Panc1 (cell line): ENCODE measurements around the gene GRIP1. TPM values are rescaled to one million over a fixed set of nuclear protein-coding genes. Genes with fewer than 3 reads are reported as not detected.

ENCODE experiments used
- ATAC-seq: fragments of 200-7000 bp; cut with Tn5 transposase; 2 replicates; pipeline ENCODE4 v1.9.1; 2020; ENCODE audit warnings: mild to moderate bottlenecking, moderate library complexity
- BruUV-seq: library from RNA; stranded (reverse); fragments of 400-500 nt; replicated peaks from 2 replicates; lab custom pipeline; 2021; lab: Mats Ljungman, UMichigan
- CTCF ChIA-PET: fragments of 300-600 bp; sonication (Branson Sonifier 250); formaldehyde crosslinking; loops from one replicate; lab custom pipeline; 2022; ENCODE audit warnings: antibody characterized with exemption; lab: Charles Lee
- POLR2A ChIA-PET: fragments of 300-600 bp; sonication (Branson Sonifier 250); formaldehyde crosslinking; loops from one replicate; lab custom pipeline; 2022; ENCODE audit warnings: antibody characterized with exemption; lab: Charles Lee
- DNase-seq: peaks from one replicate; pipeline ENCODE4 v3.0.0-alpha.2; 2010; ENCODE audit warnings: low read depth, low spot score
- H3K27ac ChIP-seq: 2 replicates; pipeline ENCODE4 v1.5.1; 2011; ENCODE audit warnings: mild to moderate bottlenecking, low read length, inconsistent platforms
- H3K27me3 ChIP-seq: fragments of 200-500 bp; sonication (Bioruptor generic); 2 replicates; pipeline ENCODE4 v1.6.0; 2014; ENCODE audit warnings: low read length, inconsistent platforms; ENCODE audit not compliant: control insufficient read depth, insufficient read depth
- H3K36me3 ChIP-seq: fragments of 200-500 bp; sonication (Bioruptor generic); 2 replicates; pipeline ENCODE4 v1.5.1; 2014; ENCODE audit warnings: inconsistent platforms, mild to moderate bottlenecking, low read length, moderate library complexity; ENCODE audit not compliant: control insufficient read depth, insufficient read depth
- H3K4me1 ChIP-seq: 2 replicates; pipeline ENCODE4 v1.5.1; 2011; ENCODE audit warnings: inconsistent platforms, mild to moderate bottlenecking, low read length, moderate library complexity; ENCODE audit not compliant: control insufficient read depth, insufficient read depth
- H3K4me3 ChIP-seq, 2 experiments: 2 replicates each; pipeline ENCODE4 v1.5.1; 2011 to 2012; ENCODE audit warnings: low read depth in 2 of 2, low read length in 2 of 2, mild to moderate bottlenecking in 2 of 2, inconsistent platforms in 1 of 2, moderate library complexity in 1 of 2
- H3K9me3 ChIP-seq: fragments of 200-500 bp; sonication (Bioruptor generic); 2 replicates; pipeline ENCODE4 v1.5.1; 2014; ENCODE audit warnings: low read depth, mild to moderate bottlenecking, inconsistent platforms, low read length, moderate library complexity; ENCODE audit not compliant: control insufficient read depth, insufficient read depth
- POLR2AphosphoS5 ChIP-seq: IDR thresholded peaks from 2 replicates; pipeline ENCODE4 v1.6.1; 2012; ENCODE audit warnings: mild to moderate bottlenecking, low read depth, low read length, moderate library complexity
- REST ChIP-seq, 2 experiments: IDR thresholded peaks; 2 replicates each; pipeline ENCODE4 v1.6.1; 2011 to 2012; ENCODE audit warnings: low read depth in 2 of 2, control low read depth in 1 of 2, low read length in 1 of 2, mild to moderate bottlenecking in 1 of 2, moderate library complexity in 1 of 2; ENCODE audit not compliant: insufficient read depth in 1 of 2
- SIN3A ChIP-seq: IDR thresholded peaks from 2 replicates; pipeline ENCODE4 v1.6.1; 2012; ENCODE audit warnings: low read depth, mild to moderate bottlenecking, low read length, moderate library complexity, borderline replicate concordance; ENCODE audit not compliant: insufficient read depth
- TCF7L2 ChIP-seq: IDR thresholded peaks from 2 replicates; pipeline ENCODE4 v1.6.1; 2011; ENCODE audit warnings: mild to moderate bottlenecking, low read depth, low read length, inconsistent platforms
- in situ Hi-C: cut with HindIII; loops from 2 replicates; pipeline ENCODE4 v1.10.0; 2016; ENCODE audit warnings: low sequenced_read_pairs, low pct_unique_long_range_greater_than_20kb
- intact Hi-C: fragments of 100-400 bp; cut with micrococcal nuclease; formaldehyde crosslinking; loops from one replicate; pipeline ENCODE4 v1.10.0; 2022; ENCODE audit not compliant: unreplicated experiment
- total RNA-seq: library from RNA; stranded (reverse); gene quantifications from one replicate; pipeline ENCODE4 v1.2.1, GENCODE V29; 2021; ENCODE audit not compliant: unreplicated experiment
- TF ChIP-seq, protein P1 (sequence below): fragments of 450-650 bp; IDR thresholded peaks from 2 replicates; pipeline ENCODE4 v1.5.1; 2017; ENCODE audit warnings: mild to moderate bottlenecking

Gene GRIP1
- total RNA-seq, 1 experiment from 2014 or later = 9.2 TPM

DNA sequence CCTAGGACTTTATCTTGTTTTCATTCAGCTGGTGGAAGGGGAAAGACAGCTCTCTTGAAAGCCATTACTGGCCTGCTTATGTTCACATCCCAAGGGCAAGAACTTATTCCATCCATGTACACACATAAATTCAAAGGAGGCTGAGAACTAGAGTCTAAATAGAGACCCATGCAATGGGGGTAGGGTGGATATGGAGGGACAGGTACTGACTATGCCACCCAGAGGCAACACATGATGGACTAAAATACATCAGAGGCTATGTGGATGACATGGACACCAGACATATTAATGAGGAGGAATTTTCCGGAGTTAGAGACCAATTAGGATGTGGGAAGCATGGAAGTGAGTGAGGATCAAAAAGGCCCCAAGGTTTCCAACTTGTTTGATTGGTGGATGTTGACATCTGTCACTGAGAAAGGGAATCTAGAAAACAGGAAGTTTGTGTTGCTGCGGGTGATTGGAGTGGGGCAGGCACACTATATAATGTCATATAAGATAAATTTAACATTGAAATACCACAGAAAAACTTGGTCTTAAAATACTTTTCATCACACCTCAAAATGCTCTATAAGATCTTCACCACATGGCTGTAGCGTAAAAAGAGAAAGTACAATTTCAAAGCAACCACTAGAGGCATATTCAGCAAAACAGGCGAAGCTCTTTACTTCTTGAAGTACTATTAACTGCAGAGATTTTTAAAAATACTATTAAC is 130.4 kb downstream of the GRIP1 start:
- H3K4me3 ChIP-seq = no peak overlapping the region
- H3K9me3 ChIP-seq = no peaks in the 10 kb centered on the region
- H3K36me3 ChIP-seq = no peaks in the 10 kb centered on the region
- no peak overlapping the region for H3K27ac ChIP-seq
- no peaks in the 10 kb centered on the region for H3K27me3 ChIP-seq
- CTCF ChIA-PET = no interaction called here
- no TSS peak for BruUV-seq
- POLR2A ChIA-PET = no interaction called here
- TF ChIP-seq REST (IDR thresholded peaks at IDR 0.05; ENCODE audit: insufficient read depth in 1 of 2, low read depth in 2 of 2, low read length in 1 of 2) (no peak), SIN3A (no peak), TCF7L2 (no peak), POLR2AphosphoS5 (no peak)
- TF ChIP-seq, protein P1, sequence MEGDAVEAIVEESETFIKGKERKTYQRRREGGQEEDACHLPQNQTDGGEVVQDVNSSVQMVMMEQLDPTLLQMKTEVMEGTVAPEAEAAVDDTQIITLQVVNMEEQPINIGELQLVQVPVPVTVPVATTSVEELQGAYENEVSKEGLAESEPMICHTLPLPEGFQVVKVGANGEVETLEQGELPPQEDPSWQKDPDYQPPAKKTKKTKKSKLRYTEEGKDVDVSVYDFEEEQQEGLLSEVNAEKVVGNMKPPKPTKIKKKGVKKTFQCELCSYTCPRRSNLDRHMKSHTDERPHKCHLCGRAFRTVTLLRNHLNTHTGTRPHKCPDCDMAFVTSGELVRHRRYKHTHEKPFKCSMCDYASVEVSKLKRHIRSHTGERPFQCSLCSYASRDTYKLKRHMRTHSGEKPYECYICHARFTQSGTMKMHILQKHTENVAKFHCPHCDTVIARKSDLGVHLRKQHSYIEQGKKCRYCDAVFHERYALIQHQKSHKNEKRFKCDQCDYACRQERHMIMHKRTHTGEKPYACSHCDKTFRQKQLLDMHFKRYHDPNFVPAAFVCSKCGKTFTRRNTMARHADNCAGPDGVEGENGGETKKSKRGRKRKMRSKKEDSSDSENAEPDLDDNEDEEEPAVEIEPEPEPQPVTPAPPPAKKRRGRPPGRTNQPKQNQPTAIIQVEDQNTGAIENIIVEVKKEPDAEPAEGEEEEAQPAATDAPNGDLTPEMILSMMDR = peak; percentile 37; the same call in 1 of the 2 replicates
- H3K4me1 ChIP-seq = no peaks in the 10 kb centered on the region
- intact Hi-C loops = no loop called here
- ATAC-seq (no peak), DNase-seq (no peak)
- in situ Hi-C loops = no loop called here

GRCh38 chr12:66541426-66541825 is 137.4 kb downstream of the GRIP1 start:
- ATAC-seq (no peak), DNase-seq (no peak)
- Histone ChIP-seq H3K9me3 (no peaks in the 10 kb centered on the region), H3K4me1 (no peaks in the 10 kb centered on the region), H3K4me3 (no peak overlapping the region), H3K27ac (no peak overlapping the region), H3K36me3 (no peaks in the 10 kb centered on the region), H3K27me3 (no peaks in the 10 kb centered on the region)
- ChIA-PET POLR2A (no interaction called here), CTCF (no interaction called here)
- intact Hi-C loops (no loop called here), in situ Hi-C loops (no loop called here)
- no TSS peak for BruUV-seq
- TF ChIP-seq TCF7L2 = no peak
- TF ChIP-seq SIN3A = no peak

DNA sequence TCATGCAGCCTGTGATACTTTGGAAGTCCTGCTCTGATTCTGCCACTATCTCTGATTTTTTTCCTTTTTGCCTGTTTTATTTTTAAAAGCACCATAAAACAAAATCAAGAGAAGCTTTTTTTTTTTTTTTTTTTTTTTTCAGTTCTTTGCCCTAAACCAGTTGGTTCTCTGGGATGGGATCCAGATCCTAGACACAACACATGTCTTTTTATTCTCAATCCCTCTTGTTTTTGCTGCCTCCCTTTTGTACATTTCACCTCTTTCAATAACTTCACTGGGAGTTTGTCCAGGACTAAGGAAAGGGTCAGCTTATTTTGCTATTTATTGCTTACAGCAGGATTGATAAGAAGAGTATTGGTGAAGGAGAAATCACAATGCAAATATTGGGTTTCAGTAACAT is 139.4 kb downstream of the GRIP1 start:
- DNase-seq (no peak), ATAC-seq (no peak)
- Histone ChIP-seq H3K27me3 (no peaks in the 10 kb centered on the region; the same call in 1 of the 2 replicates), H3K27ac (no peak overlapping the region), H3K4me1 (no peaks in the 10 kb centered on the region), H3K36me3 (no peaks in the 10 kb centered on the region), H3K4me3 (no peak overlapping the region), H3K9me3 (no peaks in the 10 kb centered on the region)
- ChIA-PET POLR2A (no interaction called here), CTCF (no interaction called here)
- in situ Hi-C loops = no loop called here
- TF ChIP-seq REST (IDR thresholded peaks at IDR 0.05; ENCODE audit: insufficient read depth in 1 of 2, low read depth in 2 of 2, low read length in 1 of 2) (no peak), POLR2AphosphoS5 (no peak), TCF7L2 (no peak), SIN3A (no peak)
- TF ChIP-seq, protein P1 = no peak
- intact Hi-C loops = no loop called here
- no TSS peak for BruUV-seq
